Esophagus muscularis mucosa (tissue), 3 donors: ENCODE data around the gene COL26A1.

ENCODE experiments used
- CTCF ChIP-seq, 3 experiments: fragments of 200-600 bp in 2 of 3; fragments of 450-650 bp in 1 of 3; sonication (generic) in 2 of 3; IDR thresholded peaks; one replicate each; pipeline ENCODE4 v1.5.1; 2017 to 2019; ENCODE audit warnings: antibody characterized with exemption in 3 of 3, mild to moderate bottlenecking in 2 of 3, moderate library complexity in 1 of 3
- POLR2A ChIP-seq: fragments of 450-650 bp; IDR thresholded peaks from one replicate; pipeline ENCODE4 v1.6.1; 2017; ENCODE audit warnings: antibody characterized with exemption, moderate library complexity, mild to moderate bottlenecking, low read depth

GRCh38 chr7:101315336-101315735, 47.3 kb upstream of the COL26A1 start:
- TF ChIP-seq CTCF (IDR thresholded peaks at IDR 0.05) (peak in 2 of 3 experiments; percentile 50 to 67), POLR2A (no peak)
